ENCODE data around the gene RRP9.

- TF ChIP-seq POLR2AphosphoS5 (IDR thresholded peaks at IDR 0.05; ENCODE audit: borderline replicate concordance, low read depth, low read length) = no peak
- TF ChIP-seq EZH2 (IDR thresholded peaks at IDR 0.05) = no peak
- no peak for TF ChIP-seq FOXP2 (optimal IDR thresholded peaks at IDR 0.05; ENCODE audit: control extremely low read depth, extremely low read length, insufficient read depth)
Observed at GRCh38 chr3:51948016-51948580, 6.4 kb upstream of the RRP9 start.

All from SK-N-MC (cell line).